ENCODE data around the gene MRS2.

- TF ChIP-seq CTCF (IDR thresholded peaks at IDR 0.05; ENCODE audit: insufficient read depth, low read length) (no peak), POLR2AphosphoS5 (IDR thresholded peaks at IDR 0.05; ENCODE audit: low read depth) (no peak), GABPA (IDR thresholded peaks at IDR 0.05; ENCODE audit: low read depth) (no peak), REST (IDR thresholded peaks at IDR 0.05; ENCODE audit: insufficient replicate concordance, low read depth) (no peak), SPI1 (IDR thresholded peaks at IDR 0.05; ENCODE audit: borderline replicate concordance, low read depth) (no peak)
These were observed 69.4 kb downstream of the MRS2 start for GRCh38 chr6:24472181-24472580.
